ENCODE measurements around the gene CCDC27. TPM values are rescaled to one million over a fixed set of nuclear protein-coding genes. Genes with fewer than 3 reads are reported as not detected.
"Not testable (repeated sequence)": the region's sequence is repeated elsewhere in the genome, so short reads cannot be mapped to it uniquely, and the experiment has no call there.

CCDC27 gene
- polyA plus RNA-seq, 1 experiment: not detected

GRCh38 chr1:3724416-3725030 lies 27.7 kb upstream of the CCDC27 start:
- not testable (repeated sequence) for H3K9me3 ChIP-seq (ENCODE audit: control insufficient read depth, insufficient read depth, low read length); DNase-seq (ENCODE audit: low read depth, low spot score); H3K27me3 ChIP-seq (ENCODE audit: control insufficient read depth, insufficient read depth, low read length); H3K4me3 ChIP-seq (ENCODE audit: low read depth, low read length); H3K27ac ChIP-seq (ENCODE audit: low read depth, low read length)
- ChIA-PET CTCF (interaction anchor here (0.6 to 1.9 kb wide), 34 partner anchors 9 to 1139 kb away, joined by 3 to 21 read pairs (median 4); partner anchors contain the start of gene LRRC47), POLR2A (interaction anchor here (0.9 kb wide), 1 partner anchor 71 kb away, joined by 3 read pairs; the partner anchor contains the start of gene LRRC47)
- TF ChIP-seq CTCF (IDR thresholded peaks at IDR 0.05; ENCODE audit: low read depth, low read length): peak; percentile 94

- TF ChIP-seq CTCF (IDR thresholded peaks at IDR 0.05; ENCODE audit: low read depth, low read length): no peak
- ChIA-PET CTCF (interaction anchor here (0.6 to 1.9 kb wide), 13 partner anchors 8 to 575 kb away, joined by 3 to 21 read pairs (median 5); no protein-coding TSS in a partner anchor), POLR2A (no interaction called here)
- Histone ChIP-seq H3K27me3 (ENCODE audit: control insufficient read depth, insufficient read depth, low read length) (peaks cover 3% of the 10 kb centered on the region), H3K4me3 (ENCODE audit: low read depth, low read length) (no peak overlapping the region), H3K9me3 (ENCODE audit: control insufficient read depth, insufficient read depth, low read length) (no peaks in the 10 kb centered on the region; the same call in 1 of the 2 replicates), H3K27ac (ENCODE audit: low read depth, low read length) (no peak overlapping the region)
- no peak for DNase-seq (ENCODE audit: low read depth, low spot score)
Measured at GRCh38 chr1:3725366-3725765, 26.9 kb upstream of the CCDC27 start.

GRCh38 chr1:3727042-3727824 lies 25.0 kb upstream of the CCDC27 start:
- CTCF ChIA-PET: no interaction called here
- peak; percentile 40 for TF ChIP-seq CTCF (IDR thresholded peaks at IDR 0.05; ENCODE audit: low read depth, low read length)
- H3K4me3 ChIP-seq (ENCODE audit: low read depth, low read length): no peak overlapping the region
- H3K9me3 ChIP-seq (ENCODE audit: control insufficient read depth, insufficient read depth, low read length): no peaks in the 10 kb centered on the region; the same call in 1 of the 2 replicates
- no peak overlapping the region for H3K27ac ChIP-seq (ENCODE audit: low read depth, low read length)
- peaks cover 3% of the 10 kb centered on the region for H3K27me3 ChIP-seq (ENCODE audit: control insufficient read depth, insufficient read depth, low read length)
- DNase-seq (ENCODE audit: low read depth, low spot score): no peak
- POLR2A ChIA-PET: no interaction called here

- no peak overlapping the region for H3K4me3 ChIP-seq (ENCODE audit: low read depth, low read length)
- ChIA-PET POLR2A (no interaction called here), CTCF (no interaction called here)
- H3K27me3 ChIP-seq (ENCODE audit: control insufficient read depth, insufficient read depth, low read length): peaks cover 3% of the 10 kb centered on the region
- TF ChIP-seq CTCF (IDR thresholded peaks at IDR 0.05; ENCODE audit: low read depth, low read length): no peak
- H3K27ac ChIP-seq (ENCODE audit: low read depth, low read length): no peak overlapping the region
- H3K9me3 ChIP-seq (ENCODE audit: control insufficient read depth, insufficient read depth, low read length): no peaks in the 10 kb centered on the region; the same call in 1 of the 2 replicates
- no peak for DNase-seq (ENCODE audit: low read depth, low spot score)
Measured at GRCh38 chr1:3727825-3728776, 24.1 kb upstream of the CCDC27 start.
